Stimulated activated CD8-positive, alpha-beta memory T cell treated with anti-CD3 and anti-CD28 coated beads, Interleukin-12 subunit alpha, Interleukin-12 subunit beta, amount 100 ng/mL, for 24 hours (primary cell): Measurements from ENCODE around the gene ALOX5AP.

Experiments
- DNase-seq: peaks from one replicate; pipeline ENCODE4 v3.0.0-alpha.2; 2020; ENCODE audit errors: extremely low read depth

The ALOX5AP gene

DNA sequence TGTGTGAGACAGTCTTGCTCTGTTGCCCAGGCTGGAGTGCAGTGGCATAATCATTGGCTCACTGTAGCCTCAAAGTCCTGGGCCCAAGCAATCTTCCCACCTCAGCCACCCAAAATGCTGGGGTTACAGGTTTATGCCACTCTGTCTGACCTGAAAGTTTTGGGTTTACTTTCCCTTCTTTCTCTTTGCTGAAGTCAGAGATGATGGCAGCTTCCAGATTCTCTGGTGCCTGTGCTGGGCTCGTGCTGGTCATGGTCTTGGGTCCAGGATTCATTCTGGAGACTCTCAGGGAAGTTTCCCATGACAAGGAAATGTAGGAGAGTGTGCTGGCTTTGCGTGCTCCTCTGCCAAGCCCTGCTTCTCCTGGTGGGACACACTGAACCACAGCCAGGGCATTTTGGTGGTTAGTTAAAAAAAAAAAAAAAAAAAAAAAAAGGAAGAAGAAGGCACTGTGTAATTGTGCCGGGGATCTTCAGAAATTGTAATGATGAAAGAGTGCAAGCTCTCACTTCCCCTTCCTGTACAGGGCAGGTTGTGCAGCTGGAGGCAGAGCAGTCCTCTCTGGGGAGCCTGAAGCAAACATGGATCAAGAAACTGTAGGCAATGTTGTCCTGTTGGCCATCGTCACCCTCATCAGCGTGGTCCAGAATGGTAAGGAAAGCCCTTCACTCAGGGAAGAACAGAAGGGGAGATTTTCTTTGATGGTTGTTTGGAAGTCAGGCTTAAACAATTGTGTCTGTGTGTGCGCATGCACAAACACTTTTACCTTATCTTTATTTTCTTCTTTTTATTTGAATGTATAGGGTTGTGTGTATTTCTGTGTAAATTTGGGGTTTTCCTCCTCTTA is at the start of gene ALOX5AP:
Gene ALOX5AP, plus strand, starts transcription at position 519 of the 847 bp plus-strand sequence. Its CDS starts 63 bp downstream, at position 582.
- no peak for DNase-seq

DNA sequence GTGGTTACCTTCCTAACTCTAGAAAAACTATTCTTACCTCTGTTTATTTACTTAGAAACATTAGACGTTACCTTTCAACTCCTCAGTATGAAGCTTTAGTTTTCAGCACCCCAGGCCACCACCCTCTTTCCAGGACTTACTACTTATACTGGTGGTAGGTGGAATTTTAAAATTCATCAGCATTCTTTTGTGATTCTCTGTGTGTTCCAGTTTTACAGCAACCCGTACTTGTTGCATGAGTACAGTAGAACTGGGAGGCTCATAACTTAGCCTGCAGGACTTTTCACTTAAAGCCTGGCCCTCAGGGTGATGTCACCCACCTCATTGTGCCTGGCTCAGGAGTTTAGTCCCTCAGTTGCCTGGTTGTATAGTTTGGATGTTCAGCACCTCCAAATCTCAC is 49.4 kb upstream of the ALOX5AP start:
- DNase-seq: no peak

DNA sequence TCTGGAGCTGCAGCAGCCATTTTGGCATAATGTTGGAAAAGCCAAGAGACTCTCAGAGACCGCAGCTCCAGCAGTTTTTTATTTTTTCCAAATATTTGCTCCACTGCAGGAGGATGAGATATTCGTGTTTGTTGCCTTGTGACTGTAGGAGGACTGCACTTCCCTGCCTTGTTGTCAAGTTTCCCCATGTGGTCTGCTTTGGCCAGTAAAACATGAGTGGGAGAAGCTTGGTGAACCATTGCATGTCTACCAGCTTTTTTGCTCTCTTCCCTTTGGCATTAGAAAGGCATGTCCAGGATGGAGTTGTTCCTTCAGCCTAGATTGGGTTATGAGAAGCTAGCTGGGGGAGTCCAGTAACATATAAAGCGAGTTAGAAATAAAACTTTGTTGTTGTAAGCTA is 47.7 kb upstream of the ALOX5AP start:
- no peak for DNase-seq

DNA sequence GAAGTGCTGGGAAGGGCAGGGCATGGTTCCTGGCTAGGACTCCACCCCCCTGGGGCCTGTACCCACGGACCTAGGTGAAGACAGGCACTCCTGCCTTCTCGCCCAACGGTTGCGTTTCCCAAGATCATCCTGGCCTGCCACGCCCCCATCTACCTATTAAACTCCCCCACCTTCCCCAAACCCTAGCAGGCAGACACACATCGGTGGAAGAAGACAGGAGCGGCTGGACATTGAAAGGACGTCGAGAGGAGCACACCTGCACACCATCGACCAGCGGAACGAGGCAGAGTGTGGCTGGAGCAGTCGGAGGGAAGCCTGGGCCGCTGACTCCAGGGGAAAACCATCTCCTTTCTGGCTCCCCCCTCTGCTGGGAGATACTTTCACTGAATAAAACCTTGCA is 45.6 kb upstream of the ALOX5AP start:
- DNase-seq: no peak

DNA sequence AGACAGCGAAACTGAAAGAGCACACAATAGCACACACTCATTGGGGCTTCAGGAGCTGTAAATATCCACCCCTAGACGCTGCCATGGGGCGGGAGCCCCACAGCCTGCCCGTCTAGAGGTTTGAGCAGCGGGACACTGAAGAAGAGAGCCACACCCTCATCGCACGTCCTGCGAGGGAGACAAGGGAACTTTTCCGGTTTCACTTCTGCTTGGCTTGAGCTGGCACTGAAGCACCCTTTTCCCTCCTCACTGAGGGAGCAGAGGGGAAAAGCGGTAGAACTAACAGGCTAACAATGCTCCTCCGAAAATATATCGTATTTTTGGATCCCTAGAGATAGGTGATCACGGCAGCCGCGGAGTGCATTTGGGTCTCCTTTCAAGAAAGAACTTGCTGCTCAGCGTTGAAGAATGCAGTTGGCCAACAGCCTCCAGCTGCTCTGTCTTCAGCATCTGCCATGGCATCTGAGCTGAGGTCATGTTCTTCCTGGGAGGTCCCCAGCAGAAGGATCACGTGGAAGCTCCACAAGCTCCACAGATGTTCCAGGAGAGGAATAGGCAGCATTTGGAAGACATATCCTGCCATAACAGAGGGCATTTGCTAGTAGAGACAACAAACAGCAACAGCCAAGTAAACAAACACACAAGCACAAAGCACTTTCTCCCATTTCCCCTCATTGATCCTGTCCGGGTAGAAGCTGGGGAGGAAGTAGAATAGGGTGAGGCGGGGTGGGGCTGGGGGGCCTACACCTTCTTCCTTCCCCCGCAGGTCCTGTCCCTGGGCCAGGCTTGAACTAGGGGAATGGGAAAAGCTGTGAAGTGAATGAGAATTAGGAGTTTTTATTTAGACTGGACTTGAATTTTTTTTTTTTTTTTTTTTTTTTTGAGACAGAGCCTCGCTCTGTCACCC is 44.8 kb upstream of the ALOX5AP start:
- DNase-seq: no peak

DNA sequence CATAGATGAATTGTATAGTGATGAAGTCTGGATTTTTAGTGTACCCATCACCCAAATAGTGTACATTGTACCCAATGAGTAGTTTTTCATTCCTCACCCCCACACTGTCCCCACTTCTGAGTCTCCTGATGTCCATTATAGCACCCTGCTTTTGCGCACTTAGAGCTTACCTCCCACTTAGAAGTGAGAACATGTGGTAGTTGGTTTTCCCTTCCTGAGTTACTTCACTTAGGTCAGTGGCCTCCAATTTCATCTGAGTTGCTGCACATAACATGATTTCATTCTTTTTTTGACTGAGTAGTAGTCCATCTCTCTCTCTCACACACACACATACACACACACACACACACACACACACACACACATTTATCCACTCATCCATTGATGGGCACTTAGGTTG is 43.2 kb upstream of the ALOX5AP start:
- no peak for DNase-seq

DNA sequence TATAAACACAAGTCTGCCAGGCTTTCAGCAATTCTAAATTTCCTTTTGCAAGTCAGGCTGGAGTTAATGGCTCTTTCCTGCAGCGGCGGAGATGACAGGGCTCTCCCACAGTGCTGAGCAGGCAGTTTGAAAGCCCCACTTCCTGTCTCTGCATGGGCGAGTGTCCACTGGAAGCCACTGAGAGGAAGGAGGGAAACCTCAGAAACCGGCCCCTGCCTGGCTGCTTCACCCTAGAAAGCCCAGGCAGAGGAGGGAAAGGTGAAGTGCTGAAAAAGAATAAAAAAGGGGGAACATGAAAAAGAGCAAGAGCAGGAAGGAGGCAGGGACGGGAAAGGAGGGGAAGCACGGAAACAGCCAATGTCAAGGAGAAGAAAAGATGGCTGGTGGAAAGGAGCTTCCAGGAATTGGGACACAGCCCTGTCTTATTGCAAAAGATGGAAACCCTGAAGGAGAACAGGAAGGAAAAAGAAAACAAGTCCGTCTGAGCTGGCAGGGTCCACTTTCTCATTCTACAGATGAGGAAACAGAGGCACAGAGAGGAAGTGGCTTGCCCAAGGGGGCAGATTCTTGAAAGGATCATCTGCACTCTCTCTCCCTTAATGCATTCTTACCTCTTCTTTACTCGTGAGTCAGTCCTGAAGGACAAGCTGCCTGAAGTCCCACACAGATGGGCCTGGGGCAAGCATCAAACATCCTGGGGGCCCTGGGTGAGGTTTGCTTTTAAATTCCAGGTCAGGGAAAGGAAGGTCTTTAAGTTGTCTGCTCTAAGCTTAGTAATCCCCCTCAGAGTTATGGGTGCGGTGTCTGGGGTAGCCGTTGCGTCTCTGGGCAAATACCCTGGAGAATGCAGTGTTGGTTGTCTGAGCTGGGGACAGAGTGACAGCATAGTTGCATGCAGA is 38.8 kb upstream of the ALOX5AP start:
- DNase-seq: no peak

DNA sequence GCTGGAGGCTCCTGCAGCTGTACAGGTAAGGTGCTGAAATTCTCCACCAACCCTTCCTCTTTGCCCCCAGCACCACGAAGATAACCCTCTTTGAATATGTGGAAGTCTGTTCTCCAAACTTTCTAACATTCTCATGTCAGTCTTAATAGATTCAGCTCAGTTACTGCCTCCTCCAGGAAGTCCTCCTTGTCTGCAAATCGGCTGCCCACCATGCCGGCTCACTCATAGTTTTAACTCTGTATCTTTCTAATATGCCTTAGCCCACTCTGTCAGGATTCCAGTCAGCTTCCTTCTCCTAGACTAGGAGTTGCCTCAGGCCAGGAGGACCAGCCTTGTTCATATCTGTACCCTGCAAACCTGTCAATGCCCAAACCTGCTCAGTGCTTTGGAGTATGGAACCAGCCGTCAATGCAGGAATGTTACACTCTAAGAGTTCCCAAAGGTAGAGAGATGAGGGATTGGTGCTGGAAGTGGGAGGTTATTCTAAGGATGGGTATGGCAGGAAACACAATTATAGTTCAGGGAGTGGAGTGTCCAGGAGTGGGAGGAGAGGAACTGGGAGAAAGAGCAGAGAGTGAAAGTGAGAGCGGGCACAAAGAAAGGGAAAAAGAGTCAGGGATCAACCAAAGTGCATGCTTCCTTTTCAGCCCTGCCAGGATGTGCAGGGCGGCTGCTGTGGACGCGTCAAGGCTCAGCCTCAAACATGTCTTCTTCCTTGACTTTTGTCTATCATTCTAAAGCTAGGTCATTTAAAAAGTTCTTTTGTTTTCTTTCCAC is 38.0 kb upstream of the ALOX5AP start:
- DNase-seq: no peak

DNA sequence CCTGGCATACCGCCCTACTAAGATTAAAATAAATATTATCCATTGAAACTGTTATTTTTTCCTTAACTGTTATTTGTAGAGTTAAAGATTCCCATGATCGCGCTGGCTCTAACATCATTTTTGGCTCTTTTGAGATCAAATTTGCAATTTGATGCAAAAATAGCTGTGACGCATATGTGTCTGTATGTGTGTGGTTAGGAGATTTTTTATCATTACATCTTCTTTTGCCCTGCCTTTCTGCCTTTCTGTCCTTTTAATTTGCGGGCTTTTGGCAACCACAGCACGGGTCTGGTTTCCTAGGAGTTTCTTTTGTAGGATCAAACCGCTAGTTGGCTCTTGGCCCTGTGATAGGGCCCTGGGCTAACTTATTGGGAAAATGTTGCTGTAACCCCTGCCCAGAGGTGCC is 37.3 kb upstream of the ALOX5AP start:
- no peak for DNase-seq

DNA sequence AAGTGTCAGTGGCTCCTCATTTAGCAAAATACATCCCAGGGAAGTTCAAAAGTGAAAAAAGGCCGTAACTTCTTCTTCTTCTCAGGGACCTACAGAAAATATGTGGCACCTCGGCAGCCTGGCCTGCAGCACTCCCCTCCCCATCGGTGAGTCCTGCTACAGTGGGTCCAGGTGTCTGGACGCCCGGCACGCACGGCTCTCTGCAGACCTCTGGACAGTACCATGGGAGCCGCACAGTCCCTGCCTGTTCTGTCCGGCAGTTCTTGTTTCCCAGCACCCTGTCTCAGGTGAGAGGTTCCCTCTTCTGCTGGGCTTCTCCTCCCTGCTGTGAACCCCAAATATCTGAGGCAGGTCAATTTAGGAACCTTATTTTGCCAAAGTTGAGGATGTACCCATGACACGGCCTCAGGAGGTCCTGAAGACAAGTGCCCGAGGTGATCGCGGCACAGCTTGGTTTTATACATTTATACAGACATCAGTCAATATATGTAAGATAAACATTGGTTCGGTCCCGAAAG is 36.8 kb upstream of the ALOX5AP start:
- DNase-seq: no peak

DNA sequence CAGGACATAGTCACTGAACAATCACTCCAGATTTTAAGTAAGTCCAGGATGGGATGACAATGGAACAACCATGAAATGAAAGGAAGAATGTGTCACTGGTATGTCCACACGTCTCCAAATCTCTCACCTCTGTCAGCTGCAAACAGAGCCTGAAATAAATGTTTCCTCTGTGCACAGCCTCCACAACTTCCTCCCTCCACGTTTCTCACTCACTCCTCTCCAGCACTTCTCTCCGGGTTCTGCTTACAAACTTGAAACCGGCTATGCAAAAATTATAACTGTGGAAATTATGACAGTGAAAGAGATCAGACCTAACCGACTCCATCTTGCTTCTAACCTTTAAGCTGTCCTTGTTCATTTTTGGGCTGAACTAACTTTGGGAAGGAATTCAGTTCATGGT is 35.0 kb upstream of the ALOX5AP start:
- no peak for DNase-seq

DNA sequence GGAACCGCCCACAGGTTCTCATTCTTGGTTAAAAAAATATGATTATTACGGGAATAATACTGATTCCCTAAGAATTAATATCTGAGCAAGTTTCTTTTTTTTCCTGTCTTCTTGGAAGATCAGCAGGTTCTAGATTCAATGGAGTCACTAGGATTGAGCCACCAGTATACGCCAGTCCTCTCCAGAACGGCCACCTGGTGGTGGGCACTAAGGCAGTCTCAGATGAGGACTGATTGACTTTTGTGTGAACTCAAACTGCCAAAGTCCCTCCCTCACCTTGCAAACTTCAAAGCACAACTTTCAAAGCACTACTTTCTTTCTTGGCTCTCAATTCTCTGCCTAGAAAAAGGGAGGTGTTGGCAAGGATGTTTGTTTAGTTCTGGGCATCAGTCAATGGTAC is 33.3 kb upstream of the ALOX5AP start:
- DNase-seq: no peak

DNA sequence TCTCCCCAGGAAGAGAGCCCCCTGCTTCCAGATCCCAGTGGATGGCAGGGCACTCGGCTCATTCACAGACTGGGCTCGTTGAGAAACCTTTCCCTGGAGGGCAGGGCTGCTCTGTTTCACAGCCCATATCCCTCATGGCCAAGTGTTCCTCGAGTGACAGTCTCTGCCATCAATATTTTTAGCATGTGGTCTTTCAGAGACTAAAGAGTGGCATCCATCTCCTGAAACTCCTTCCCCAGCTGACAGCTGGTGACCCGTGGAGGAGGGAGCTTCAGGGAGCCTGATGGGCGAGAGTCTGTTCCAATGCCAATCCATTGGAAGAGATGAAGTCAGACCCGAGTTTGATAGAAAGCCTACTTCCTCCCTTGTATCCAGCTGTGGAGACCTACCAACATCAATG is 30.7 kb upstream of the ALOX5AP start:
- DNase-seq: no peak

DNA sequence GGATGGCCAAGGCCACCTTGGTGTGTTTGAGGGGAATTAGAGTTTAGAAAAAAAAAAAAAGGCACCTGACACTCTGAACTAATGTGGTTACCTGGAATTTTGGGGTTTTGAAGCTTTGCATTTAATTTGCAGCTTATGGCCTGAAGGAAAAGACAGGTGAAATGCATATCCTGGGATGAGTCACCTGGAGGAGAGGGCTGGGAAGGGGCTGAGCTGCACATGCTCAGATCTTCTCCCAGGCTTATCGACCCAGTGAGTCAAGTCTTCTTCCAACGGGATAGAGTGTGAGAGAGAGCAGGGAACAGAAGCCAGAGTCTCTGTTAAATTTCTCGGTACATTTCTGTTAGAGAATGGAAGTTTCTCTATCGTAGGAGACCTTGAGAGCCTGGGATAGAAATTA is 29.7 kb upstream of the ALOX5AP start:
- no peak for DNase-seq

DNA sequence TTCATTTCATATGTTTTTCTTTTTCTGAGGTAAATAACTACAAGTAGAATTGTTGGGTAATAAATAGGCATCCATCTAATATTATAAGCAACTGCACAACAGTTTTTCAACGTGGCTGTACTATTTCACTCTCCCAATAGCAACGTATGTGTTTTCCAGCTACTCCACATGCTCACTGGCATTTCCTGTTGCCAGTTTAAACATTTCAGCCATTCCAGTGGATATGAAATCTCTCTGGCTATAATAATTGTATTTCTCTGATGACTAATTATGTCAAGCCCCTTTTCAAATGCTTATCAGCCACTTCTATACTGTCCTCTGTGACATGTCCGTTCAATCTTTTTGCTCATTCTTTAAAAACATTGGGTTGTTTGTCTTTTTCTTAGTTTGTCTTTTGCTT is 26.8 kb upstream of the ALOX5AP start:
- DNase-seq: no peak

DNA sequence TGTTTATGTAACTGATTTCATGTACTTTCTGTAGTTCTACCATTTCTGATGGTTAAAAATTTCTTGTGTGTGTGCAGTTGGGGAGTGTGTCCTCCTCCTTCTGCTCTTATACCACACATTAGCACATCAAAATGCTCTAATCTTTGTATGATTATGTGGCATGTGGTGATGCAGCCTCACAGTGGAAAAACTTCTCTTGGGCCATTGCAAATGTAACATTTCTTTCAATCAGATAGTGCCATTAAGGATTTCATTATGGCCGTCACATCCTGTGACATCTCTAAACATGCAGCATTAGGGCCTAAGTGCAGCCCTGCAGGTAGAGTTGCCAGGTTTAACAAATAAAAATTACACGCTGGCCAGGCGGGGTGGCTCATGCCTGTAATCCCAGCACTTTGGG is 24.9 kb upstream of the ALOX5AP start:
- no peak for DNase-seq

DNA sequence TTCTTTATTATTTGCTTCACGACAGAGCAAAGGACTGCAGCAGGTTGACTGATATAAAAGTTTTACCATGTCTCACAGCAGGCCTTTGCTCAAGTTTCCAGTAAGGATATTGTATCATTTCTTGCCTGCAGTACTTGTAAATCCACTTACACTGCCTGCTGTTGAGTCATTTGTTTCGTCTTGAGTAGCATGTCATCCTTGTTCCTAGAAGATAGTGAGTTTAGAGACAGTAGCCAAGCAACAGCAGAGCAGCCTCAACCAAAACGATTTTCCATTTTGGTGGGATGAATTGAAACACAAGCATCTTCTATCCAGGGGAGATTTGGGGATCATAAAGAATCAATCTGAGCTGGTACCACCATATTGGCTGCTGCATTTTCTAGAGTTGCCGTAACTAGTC is 24.0 kb upstream of the ALOX5AP start:
- DNase-seq: no peak

DNA sequence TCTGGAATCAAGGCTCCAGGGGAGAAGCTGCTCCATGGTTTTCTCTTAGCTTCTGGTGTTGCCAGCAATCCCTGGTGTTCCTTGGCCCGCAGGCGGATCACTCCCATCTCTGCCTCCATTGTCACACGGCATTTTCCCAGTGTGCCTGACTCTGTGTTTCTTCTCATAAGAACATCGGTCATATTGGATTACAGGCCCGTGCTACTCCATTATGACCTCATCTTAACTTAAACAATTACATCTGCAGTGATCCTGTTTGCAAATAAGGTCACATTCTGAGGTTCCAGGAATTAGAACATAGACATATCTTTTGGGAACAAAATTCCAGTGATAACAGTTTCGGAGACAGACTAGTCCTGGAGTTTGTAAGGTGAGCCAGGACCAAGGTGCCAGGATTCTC is 23.5 kb upstream of the ALOX5AP start:
- no peak for DNase-seq

DNA sequence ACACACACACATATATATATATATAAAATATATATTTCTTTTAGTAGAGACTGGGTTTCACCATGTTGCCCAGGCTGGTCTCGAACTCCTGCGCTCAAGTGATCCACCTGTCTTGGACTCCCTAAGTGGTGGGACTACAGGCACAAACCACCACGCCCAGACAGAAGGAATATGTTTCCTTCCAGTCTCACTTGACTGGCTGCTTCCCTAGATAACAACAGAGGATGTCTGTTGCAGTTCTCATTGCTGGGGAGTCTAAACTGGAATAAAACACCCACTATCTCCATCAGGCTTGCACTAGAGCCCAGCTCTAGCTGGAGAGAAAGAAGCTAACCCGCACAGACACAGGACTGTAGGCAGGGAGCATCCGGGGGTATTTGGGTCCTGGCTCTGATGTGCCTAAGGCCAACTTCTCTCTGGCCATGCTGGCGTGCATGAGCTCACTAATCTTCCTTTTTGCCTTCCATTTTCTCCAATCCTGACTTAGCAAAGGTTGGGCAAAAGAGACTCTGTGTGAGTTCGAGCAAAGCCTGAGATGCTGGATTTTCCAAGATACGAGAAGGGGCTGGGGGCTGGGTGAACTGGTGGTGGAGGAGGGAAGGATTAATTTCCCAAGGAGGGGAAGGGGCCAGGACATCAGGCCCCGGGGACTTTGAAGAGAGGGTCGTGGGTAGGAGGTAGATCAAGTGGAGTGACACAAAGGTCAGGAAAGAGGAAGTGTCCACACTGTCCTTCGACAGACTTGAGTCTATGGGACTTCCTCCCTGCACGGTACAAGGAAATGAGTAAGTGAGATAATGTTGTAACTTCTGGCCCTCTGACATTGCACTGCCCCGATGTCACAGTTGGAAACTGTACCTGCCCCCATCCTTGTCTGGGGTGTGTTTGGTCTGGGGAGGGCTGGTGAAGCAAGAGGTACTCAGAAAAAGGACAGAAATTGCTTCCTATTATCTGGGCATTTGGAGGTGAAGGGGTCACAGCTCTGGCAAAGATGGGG is 22.5 kb upstream of the ALOX5AP start:
- DNase-seq: no peak
